AG09309 (cell line): ENCODE results near the gene PRR29.

Source experiments
- DNase-seq: peaks from one replicate; pipeline ENCODE4 v3.0.0-alpha.2; 2010; ENCODE audit warnings: low read depth
- H3K4me3 ChIP-seq: 2 replicates; pipeline ENCODE4 v1.5.1; 2011; ENCODE audit warnings: mild to moderate bottlenecking, low read depth, low read length, moderate library complexity; ENCODE audit not compliant: control insufficient read depth
- CTCF ChIP-seq: IDR thresholded peaks from 2 replicates; pipeline ENCODE4 v1.5.1; 2011; ENCODE audit warnings: mild to moderate bottlenecking, low read depth, low read length, inconsistent platforms; ENCODE audit not compliant: insufficient read depth, control insufficient read depth; ENCODE audit errors: missing control alignments

The PRR29 gene

DNA sequence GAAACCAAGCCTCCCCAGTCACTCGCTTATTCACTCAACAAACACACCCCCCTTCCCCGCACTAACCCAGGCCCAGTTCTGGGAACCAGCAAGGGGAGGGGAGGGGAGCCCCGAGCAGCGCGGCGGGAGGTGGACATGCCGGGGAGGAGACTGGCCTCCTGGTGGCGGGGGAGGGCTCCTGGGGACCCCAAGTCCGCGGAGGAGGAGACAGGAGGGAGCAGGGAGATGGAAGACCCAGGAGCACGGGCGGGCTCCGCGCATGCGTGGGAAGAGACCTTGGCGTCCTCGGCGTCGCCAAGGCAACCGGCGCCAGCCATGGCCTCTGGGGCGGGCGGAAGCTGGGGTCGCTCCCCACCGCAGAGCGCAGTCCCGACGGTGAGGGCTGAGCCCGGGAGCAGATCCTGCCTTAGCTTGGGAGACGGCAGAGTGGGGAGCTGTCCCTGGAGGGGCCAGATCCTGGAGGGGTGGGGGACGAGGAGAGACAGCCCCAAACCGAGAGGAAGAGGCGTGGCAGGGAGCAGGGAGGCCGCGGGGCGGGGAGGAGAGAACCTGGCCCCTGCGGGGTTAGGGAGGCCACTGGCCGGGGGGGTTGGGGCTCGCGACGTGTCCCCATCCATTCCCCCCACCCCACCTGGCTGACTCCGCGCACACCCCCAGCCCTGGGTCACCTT, at the start of gene PRR29:
TSS of gene PRR29 (plus strand) at position 302 of the 671 bp plus-strand sequence. CDS start at position 316, 14 bp downstream.
- DNase-seq, result no peak
- TF ChIP-seq CTCF, result no peak
- peak within 1 kb of the TSS; percentile 74 for H3K4me3 ChIP-seq

GRCh38 chr17:63948521-63948920, 49.6 kb upstream of the PRR29 start:
- TF ChIP-seq CTCF, result no peak
- DNase-seq, result no peak
- no peak overlapping the region for H3K4me3 ChIP-seq

DNA sequence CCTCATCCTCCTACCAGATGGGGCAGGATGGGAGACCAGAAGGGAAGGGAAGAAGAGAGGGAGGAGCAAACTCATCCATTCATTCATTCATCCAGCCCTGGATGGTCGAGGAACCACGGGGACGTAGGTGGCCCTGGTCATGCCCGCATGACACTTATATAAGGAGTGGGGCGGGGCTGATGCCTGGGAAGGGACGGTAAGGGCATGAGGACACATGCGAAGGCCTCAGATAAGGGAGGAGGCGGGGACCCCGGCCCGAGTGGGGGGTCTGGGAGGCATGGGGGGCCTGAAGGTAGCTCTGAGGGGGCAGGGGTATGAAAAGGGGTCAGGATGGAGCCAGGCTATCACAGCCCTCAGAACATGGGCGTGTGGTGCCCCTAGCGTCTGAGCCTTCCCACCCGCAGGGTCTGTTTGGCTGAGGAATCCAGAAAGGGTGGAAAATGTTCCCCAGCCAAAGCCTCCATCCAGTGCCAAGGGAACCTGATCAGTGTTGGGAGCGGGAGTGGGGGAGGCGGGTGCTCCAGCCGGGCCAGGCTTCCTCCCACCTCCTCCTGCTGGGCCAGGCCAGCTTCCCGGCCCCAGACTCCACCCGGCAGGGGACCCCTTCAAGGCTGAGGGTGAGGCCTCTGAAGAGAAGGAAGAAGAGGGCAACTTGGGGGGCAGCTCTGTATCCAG, 48.4 kb upstream of the PRR29 start:
- TF ChIP-seq CTCF, result no peak

GRCh38 chr17:63950940-63951907, 46.9 kb upstream of the PRR29 start:
- no peak for DNase-seq
- peak; percentile 13 for TF ChIP-seq CTCF
- no peak overlapping the region for H3K4me3 ChIP-seq

More for the DNA sequence above, 48.4 kb upstream of the PRR29 start:
- H3K4me3 ChIP-seq, result no peak overlapping the region
- no peak for DNase-seq

- no peak for TF ChIP-seq CTCF
- no peak for DNase-seq
These were observed 43.6 kb upstream of the PRR29 start for GRCh38 chr17:63954402-63955063.

DNA sequence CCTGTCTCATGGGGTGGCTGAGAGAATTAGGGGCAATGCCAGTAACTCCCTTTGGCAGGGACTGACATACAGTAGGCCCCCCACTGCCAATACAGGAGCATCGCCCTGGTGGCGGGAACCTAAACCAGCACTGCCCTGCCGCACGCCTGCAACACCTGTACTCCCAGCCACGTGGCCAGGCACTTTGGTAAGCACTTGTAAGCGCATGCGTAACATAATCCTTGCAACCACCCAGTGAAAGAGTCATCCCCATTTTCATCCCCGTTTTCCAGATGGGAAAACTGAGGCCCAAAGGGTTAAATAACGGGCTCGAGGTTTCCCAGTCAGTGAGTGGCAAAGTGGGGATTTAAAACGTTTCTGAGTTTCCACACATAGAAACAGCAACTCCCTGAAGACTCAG, 42.9 kb upstream of the PRR29 start:
- no peak for TF ChIP-seq CTCF
- no peak overlapping the region for H3K4me3 ChIP-seq
- DNase-seq, result no peak

More at GRCh38 chr17:63954402-63955063, 43.6 kb upstream of the PRR29 start:
- H3K4me3 ChIP-seq, result no peak overlapping the region
